ENCODE data around the gene TNRC18. TPM values are rescaled to one million over a fixed set of nuclear protein-coding genes. Genes with fewer than 3 reads are reported as not detected.

The TNRC18 gene
- polyA plus RNA-seq, 1 of the 3 experiments (the other 2 are of a cell fraction): 34.4 TPM

GRCh38 chr7:5417106-5418071 is 6.2 kb downstream of the TNRC18 start (continued):
- no peak for TF ChIP-seq TAF1 (IDR thresholded peaks at IDR 0.05; ENCODE audit: borderline replicate concordance, low read depth, low read length)
- TF ChIP-seq GABPA (IDR thresholded peaks at IDR 0.05; ENCODE audit: low read depth): no peak
- no peak for TF ChIP-seq ZBTB33 (IDR thresholded peaks at IDR 0.05; ENCODE audit: borderline replicate concordance, low read depth)
- TF ChIP-seq REST (IDR thresholded peaks at IDR 0.05; ENCODE audit: low read depth, low read length): 0 out of 2 replicates have a peak, but pooled peaks have one; percentile 3
- 0 out of 2 replicates have a peak, but pooled peaks have one; percentile 28 for TF ChIP-seq TEAD4 (IDR thresholded peaks at IDR 0.05; ENCODE audit: borderline replicate concordance, insufficient read depth)

- peaks cover 20 to 22% of the 10 kb centered on the region in 2 experiments; a peak in 3 of 4 replicates for H3K4me1 ChIP-seq (ENCODE audit: control insufficient read depth in 1 of 2, insufficient read depth in 2 of 2, low read depth in 1 of 2, low read length in 1 of 2)
- POLR2A ChIA-PET: no interaction called here
- H3K4me3 ChIP-seq (ENCODE audit: low read depth in 2 of 2, low read length in 1 of 2): no peak overlapping the region
- H2AFZ ChIP-seq (ENCODE audit: low read depth): no peak overlapping the region
- peak overlapping the region; percentile 17 to 43; a peak in 2 of 4 replicates for H3K27ac ChIP-seq (ENCODE audit: low read depth in 2 of 2, low read length in 1 of 2)
- no peaks in the 10 kb centered on the region for H3K27me3 ChIP-seq (ENCODE audit: insufficient read depth)
- no peak overlapping the region for H3K4me2 ChIP-seq
- H3K36me3 ChIP-seq (replicated peaks in 1 of 2; ENCODE audit: control insufficient read depth in 1 of 2, insufficient read depth in 2 of 2, low read length in 1 of 2): peaks cover 2 to 31% of the 10 kb centered on the region in 2 experiments
- peaks cover 100% of the 10 kb centered on the region for H3K79me2 ChIP-seq (ENCODE audit: insufficient read depth)
- no peaks in the 10 kb centered on the region for H3K9me2 ChIP-seq
- H3K9me3 ChIP-seq: no peaks in the 10 kb centered on the region
- CTCF ChIA-PET: interaction anchor here (0.6 to 1.3 kb wide), 4 partner anchors 10 to 80 kb away, joined by 3 to 6 read pairs (median 3); no protein-coding TSS in a partner anchor
- WGBS (ENCODE audit: low lambda C conversion rate): 80% methylated on average over 4 of the region's 4 CpGs
- H4K20me1 ChIP-seq (ENCODE audit: insufficient read depth): peaks cover 92% of the 10 kb centered on the region
- no peak overlapping the region for H3K9ac ChIP-seq
- peaks cover 24% of the 10 kb centered on the region for H3F3A ChIP-seq (replicated peaks; ENCODE audit: insufficient read depth)
- no peak for DNase-seq
- no peak for TF ChIP-seq REST (IDR thresholded peaks at IDR 0.05; ENCODE audit: low read depth, low read length)
- no peak for TF ChIP-seq TEAD4 (IDR thresholded peaks at IDR 0.05; ENCODE audit: borderline replicate concordance, insufficient read depth)
- TF ChIP-seq CTCF (IDR thresholded peaks at IDR 0.05): no peak
- no peak for TF ChIP-seq CHD2 (IDR thresholded peaks at IDR 0.05; ENCODE audit: low read length, partially characterized antibody)
- TF ChIP-seq EP300 (IDR thresholded peaks at IDR 0.05; ENCODE audit: borderline replicate concordance in 1 of 2, low read depth in 1 of 2, low read length in 1 of 2): peak; percentile 31 to 48; a peak in 2 of 4 replicates
- TF ChIP-seq MAX (IDR thresholded peaks at IDR 0.05; ENCODE audit: low read depth): no peak
- no peak for TF ChIP-seq GATA2 (CRISPR knock-in tag; IDR thresholded peaks at IDR 0.05)
- 0 out of 2 replicates have a peak, but pooled peaks have one; percentile 47 for TF ChIP-seq SIN3A (IDR thresholded peaks at IDR 0.05; ENCODE audit: borderline replicate concordance, low read depth, low read length)
- TF ChIP-seq RXRA (IDR thresholded peaks at IDR 0.05; ENCODE audit: borderline replicate concordance, low read depth): no peak
- peak; percentile 82 for TF ChIP-seq PBX3 (IDR thresholded peaks at IDR 0.05)
- TF ChIP-seq TCF12 (IDR thresholded peaks at IDR 0.05): peak; percentile 86
Measured at GRCh38 chr7:5414916-5415315, 8.7 kb downstream of the TNRC18 start.

Data from SK-N-SH (cell line).